ENCODE measurements around the gene RNASE4. TPM values are rescaled to one million over a fixed set of nuclear protein-coding genes. Genes with fewer than 3 reads are reported as not detected.

RNASE4 gene
- polyA plus RNA-seq, 1 of the 3 experiments (the other 2 are of a cell fraction) = 11.6 TPM

- H2AFZ ChIP-seq (ENCODE audit: low read depth) = no peak within 1 kb of the TSS
- H3K4me2 ChIP-seq = no peak within 1 kb of the TSS
- WGBS (ENCODE audit: low lambda C conversion rate) = 21% methylated on average over 2 of the region's 2 CpGs
- H3F3A ChIP-seq (replicated peaks; ENCODE audit: insufficient read depth) = peaks cover 8% of the 10 kb centered on the region
- no peaks in the 10 kb centered on the region for H3K9me3 ChIP-seq
- no peak within 1 kb of the TSS for H3K9ac ChIP-seq
- no peaks in the 10 kb centered on the region for H3K36me3 ChIP-seq (replicated peaks in 1 of 2; ENCODE audit: control insufficient read depth in 1 of 2, insufficient read depth in 2 of 2, low read length in 1 of 2)
- H3K4me1 ChIP-seq (ENCODE audit: control insufficient read depth in 1 of 2, insufficient read depth in 2 of 2, low read depth in 1 of 2, low read length in 1 of 2) = no peaks in the 10 kb centered on the region
- H3K27me3 ChIP-seq (ENCODE audit: insufficient read depth) = peaks cover 28% of the 10 kb centered on the region; the same call in 1 of the 2 replicates
- no peak within 1 kb of the TSS for H3K27ac ChIP-seq (ENCODE audit: low read depth in 2 of 2, low read length in 1 of 2)
- H4K20me1 ChIP-seq (ENCODE audit: insufficient read depth) = no peaks in the 10 kb centered on the region
- no peaks in the 10 kb centered on the region for H3K9me2 ChIP-seq
- no peak within 1 kb of the TSS for H3K4me3 ChIP-seq (ENCODE audit: low read depth in 2 of 2, low read length in 1 of 2)
- TF ChIP-seq FOXM1 (IDR thresholded peaks at IDR 0.05; ENCODE audit: low read depth) (no peak), MXI1 (IDR thresholded peaks at IDR 0.05; ENCODE audit: low read depth, low read length) (no peak), CTCF (IDR thresholded peaks at IDR 0.05) (no peak), RXRA (IDR thresholded peaks at IDR 0.05; ENCODE audit: borderline replicate concordance, low read depth) (no peak), RAD21 (IDR thresholded peaks at IDR 0.05; ENCODE audit: low read length) (no peak), POLR2AphosphoS5 (IDR thresholded peaks at IDR 0.05; ENCODE audit: low read depth, low read length) (no peak), GABPA (IDR thresholded peaks at IDR 0.05; ENCODE audit: low read depth) (no peak), EZH2phosphoT487 (IDR thresholded peaks at IDR 0.05; ENCODE audit: borderline replicate concordance, low read depth) (no peak), EP300 (IDR thresholded peaks at IDR 0.05; ENCODE audit: borderline replicate concordance in 1 of 2, low read depth in 1 of 2, low read length in 1 of 2) (no peak), RFX5 (IDR thresholded peaks at IDR 0.05; ENCODE audit: low read length) (no peak), NRF1 (IDR thresholded peaks at IDR 0.05; ENCODE audit: low read depth, low read length) (no peak)
- CTCF ChIA-PET = no interaction called here
- no peak for DNase-seq
- no peaks in the 10 kb centered on the region for H3K79me2 ChIP-seq (ENCODE audit: insufficient read depth)
- POLR2A ChIA-PET = no interaction called here
These were observed 42.8 kb upstream of the RNASE4 start, which contains the start of gene OR6S1 for GRCh38 chr14:20641591-20641990. Gene OR6S1 (minus strand): TSS chr14:20641691. CDS start chr14:20641691, 0 bp downstream.

- POLR2A ChIA-PET = no interaction called here
- no peaks in the 10 kb centered on the region for H3K9me2 ChIP-seq
- no peak for TF ChIP-seq RAD21 (IDR thresholded peaks at IDR 0.05; ENCODE audit: low read length)
- no peak for TF ChIP-seq SIN3A (IDR thresholded peaks at IDR 0.05; ENCODE audit: borderline replicate concordance, low read depth, low read length)
- no peak for TF ChIP-seq NRF1 (IDR thresholded peaks at IDR 0.05; ENCODE audit: low read depth, low read length)
- TF ChIP-seq POLR2AphosphoS5 (IDR thresholded peaks at IDR 0.05; ENCODE audit: low read depth, low read length) = no peak
- TF ChIP-seq MAX (IDR thresholded peaks at IDR 0.05; ENCODE audit: low read depth) = no peak
- no peak for TF ChIP-seq REST (IDR thresholded peaks at IDR 0.05; ENCODE audit: low read depth, low read length)
- no peak for TF ChIP-seq TEAD4 (IDR thresholded peaks at IDR 0.05; ENCODE audit: borderline replicate concordance, insufficient read depth)
- no peak for TF ChIP-seq EZH2phosphoT487 (IDR thresholded peaks at IDR 0.05; ENCODE audit: borderline replicate concordance, low read depth)
- no peak for TF ChIP-seq YY1 (IDR thresholded peaks at IDR 0.05; ENCODE audit: low read depth)
- no peak for TF ChIP-seq GABPA (IDR thresholded peaks at IDR 0.05; ENCODE audit: low read depth)
- TF ChIP-seq SMC3 (IDR thresholded peaks at IDR 0.05; ENCODE audit: low read depth, low read length) = no peak
- no peak for TF ChIP-seq RFX5 (IDR thresholded peaks at IDR 0.05; ENCODE audit: low read length)
- TF ChIP-seq CTCF (IDR thresholded peaks at IDR 0.05) = no peak
These were observed 42.2 kb upstream of the RNASE4 start for GRCh38 chr14:20642182-20642581.

More at GRCh38 chr14:20642182-20642581, 42.2 kb upstream of the RNASE4 start:
- peaks cover 8% of the 10 kb centered on the region for H3F3A ChIP-seq (replicated peaks; ENCODE audit: insufficient read depth)
- H3K4me3 ChIP-seq (ENCODE audit: low read depth in 2 of 2, low read length in 1 of 2) = no peak overlapping the region
- no peaks in the 10 kb centered on the region for H4K20me1 ChIP-seq (ENCODE audit: insufficient read depth)
- H3K4me2 ChIP-seq = no peak overlapping the region
- no peak for DNase-seq
- H3K9me3 ChIP-seq = no peaks in the 10 kb centered on the region
- H2AFZ ChIP-seq (ENCODE audit: low read depth) = no peak overlapping the region
- WGBS (ENCODE audit: low lambda C conversion rate) = 9% methylated on average over 7 of the region's 7 CpGs
- CTCF ChIA-PET = interaction anchor here (0.7 to 1.2 kb wide), 3 partner anchors 15 to 55 kb away, joined by 3 read pairs; no protein-coding TSS in a partner anchor
- H3K27ac ChIP-seq (ENCODE audit: low read depth in 2 of 2, low read length in 1 of 2) = no peak overlapping the region
- H3K27me3 ChIP-seq (ENCODE audit: insufficient read depth) = peaks cover 22% of the 10 kb centered on the region; the same call in 1 of the 2 replicates
- H3K9ac ChIP-seq = no peak overlapping the region
- no peaks in the 10 kb centered on the region for H3K36me3 ChIP-seq (replicated peaks in 1 of 2; ENCODE audit: control insufficient read depth in 1 of 2, insufficient read depth in 2 of 2, low read length in 1 of 2)
- H3K4me1 ChIP-seq (ENCODE audit: control insufficient read depth in 1 of 2, insufficient read depth in 2 of 2, low read depth in 1 of 2, low read length in 1 of 2) = no peaks in the 10 kb centered on the region
- H3K79me2 ChIP-seq (ENCODE audit: insufficient read depth) = no peaks in the 10 kb centered on the region
